ENCODE data around the gene CDYL2.

Gene CDYL2

GRCh38 chr16:80776856-80777255, 27.5 kb downstream of the CDYL2 start:
- no peak overlapping the region for H3K27ac ChIP-seq
- TF ChIP-seq CTCF (conservative IDR thresholded peaks at IDR 0.05), result no peak

GRCh38 chr16:80775450-80775849, 28.9 kb downstream of the CDYL2 start:
- TF ChIP-seq CTCF (conservative IDR thresholded peaks at IDR 0.05), result no peak
- no peak overlapping the region for H3K27ac ChIP-seq

- no peak for TF ChIP-seq CTCF (conservative IDR thresholded peaks at IDR 0.05)
Measured at GRCh38 chr16:80766798-80767197, 37.6 kb downstream of the CDYL2 start.

GRCh38 chr16:80759419-80760162, 44.8 kb downstream of the CDYL2 start:
- no peak for TF ChIP-seq CTCF (conservative IDR thresholded peaks at IDR 0.05)
- no peak overlapping the region for H3K27ac ChIP-seq

More at GRCh38 chr16:80766798-80767197, 37.6 kb downstream of the CDYL2 start:
- no peak overlapping the region for H3K27ac ChIP-seq

- no peak for TF ChIP-seq CTCF (conservative IDR thresholded peaks at IDR 0.05)
- H3K27ac ChIP-seq, result no peak overlapping the region
Measured at GRCh38 chr16:80754476-80754875, 49.9 kb downstream of the CDYL2 start.

GRCh38 chr16:80752541-80752940, 51.9 kb downstream of the CDYL2 start:
- H3K27ac ChIP-seq, result no peak overlapping the region
- no peak for TF ChIP-seq CTCF (conservative IDR thresholded peaks at IDR 0.05)

- no peak for TF ChIP-seq CTCF (conservative IDR thresholded peaks at IDR 0.05)
- H3K27ac ChIP-seq, result no peak overlapping the region
Measured at GRCh38 chr16:80751167-80751566, 53.2 kb downstream of the CDYL2 start.

All from VCaP (cell line).